ENCODE results near the gene ZNF780A.

DNA sequence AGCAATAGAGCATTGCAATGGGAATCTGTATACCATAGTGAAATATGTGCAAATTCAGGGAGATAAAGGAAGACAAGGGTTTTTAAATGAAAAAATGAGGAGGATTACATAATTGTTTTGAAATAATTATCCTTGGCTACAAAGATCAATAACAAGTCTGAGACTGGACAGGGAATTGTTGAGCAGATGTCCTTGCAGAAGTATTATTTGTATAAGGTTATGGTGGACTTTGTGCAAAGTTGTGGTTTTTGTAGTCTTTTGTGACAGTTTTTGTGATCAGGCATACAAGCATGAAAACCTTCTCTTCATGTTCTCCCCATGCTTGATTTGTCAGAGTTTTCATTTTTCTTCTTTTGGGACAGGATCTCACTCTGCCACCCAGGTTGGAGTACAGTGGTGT, 25.3 kb upstream of the ZNF780A start:
- TF ChIP-seq POLR2A (IDR thresholded peaks at IDR 0.05): no peak
- TF ChIP-seq, protein P1, sequence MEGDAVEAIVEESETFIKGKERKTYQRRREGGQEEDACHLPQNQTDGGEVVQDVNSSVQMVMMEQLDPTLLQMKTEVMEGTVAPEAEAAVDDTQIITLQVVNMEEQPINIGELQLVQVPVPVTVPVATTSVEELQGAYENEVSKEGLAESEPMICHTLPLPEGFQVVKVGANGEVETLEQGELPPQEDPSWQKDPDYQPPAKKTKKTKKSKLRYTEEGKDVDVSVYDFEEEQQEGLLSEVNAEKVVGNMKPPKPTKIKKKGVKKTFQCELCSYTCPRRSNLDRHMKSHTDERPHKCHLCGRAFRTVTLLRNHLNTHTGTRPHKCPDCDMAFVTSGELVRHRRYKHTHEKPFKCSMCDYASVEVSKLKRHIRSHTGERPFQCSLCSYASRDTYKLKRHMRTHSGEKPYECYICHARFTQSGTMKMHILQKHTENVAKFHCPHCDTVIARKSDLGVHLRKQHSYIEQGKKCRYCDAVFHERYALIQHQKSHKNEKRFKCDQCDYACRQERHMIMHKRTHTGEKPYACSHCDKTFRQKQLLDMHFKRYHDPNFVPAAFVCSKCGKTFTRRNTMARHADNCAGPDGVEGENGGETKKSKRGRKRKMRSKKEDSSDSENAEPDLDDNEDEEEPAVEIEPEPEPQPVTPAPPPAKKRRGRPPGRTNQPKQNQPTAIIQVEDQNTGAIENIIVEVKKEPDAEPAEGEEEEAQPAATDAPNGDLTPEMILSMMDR (IDR thresholded peaks at IDR 0.05): no peak
